AG10803 (cell line): Measurements from ENCODE around the gene PRDM16.
A peak's percentile ranks its signal among the peaks of the same experiment; 100 is the strongest.

Experiments used
- DNase-seq: peaks from one replicate; pipeline ENCODE4 v3.0.0; 2010; ENCODE audit warnings: low read depth
- H3K4me3 ChIP-seq: 2 replicates; pipeline ENCODE4 v1.5.1; 2011; ENCODE audit warnings: mild to moderate bottlenecking, low read length, control low read depth
- TF ChIP-seq, protein P1 (sequence below): conservative IDR thresholded peaks from 2 replicates; pipeline ENCODE4 v1.5.1; 2011; ENCODE audit warnings: mild to moderate bottlenecking, low read length, control low read depth, inconsistent platforms

PRDM16 gene

DNA sequence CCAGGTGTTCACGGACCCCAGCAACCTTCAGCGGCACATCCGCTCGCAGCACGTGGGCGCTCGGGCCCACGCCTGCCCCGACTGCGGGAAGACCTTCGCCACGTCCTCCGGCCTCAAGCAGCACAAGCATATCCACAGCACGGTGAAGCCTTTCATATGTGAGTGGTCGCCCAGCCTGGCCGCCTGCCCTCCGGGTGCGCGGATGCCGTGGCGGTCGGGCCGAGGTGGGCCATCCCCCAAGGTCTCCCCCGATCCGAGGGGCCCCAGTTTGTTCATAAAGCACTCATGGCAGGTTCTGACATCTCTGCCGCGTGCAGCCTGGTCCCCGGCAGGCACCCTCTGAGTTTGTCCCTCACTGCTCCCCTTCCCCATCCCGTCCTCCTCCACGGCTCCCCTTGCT is 336.5 kb downstream of the PRDM16 start:
- H3K4me3 ChIP-seq, result no peak overlapping the region
- TF ChIP-seq, protein P1, sequence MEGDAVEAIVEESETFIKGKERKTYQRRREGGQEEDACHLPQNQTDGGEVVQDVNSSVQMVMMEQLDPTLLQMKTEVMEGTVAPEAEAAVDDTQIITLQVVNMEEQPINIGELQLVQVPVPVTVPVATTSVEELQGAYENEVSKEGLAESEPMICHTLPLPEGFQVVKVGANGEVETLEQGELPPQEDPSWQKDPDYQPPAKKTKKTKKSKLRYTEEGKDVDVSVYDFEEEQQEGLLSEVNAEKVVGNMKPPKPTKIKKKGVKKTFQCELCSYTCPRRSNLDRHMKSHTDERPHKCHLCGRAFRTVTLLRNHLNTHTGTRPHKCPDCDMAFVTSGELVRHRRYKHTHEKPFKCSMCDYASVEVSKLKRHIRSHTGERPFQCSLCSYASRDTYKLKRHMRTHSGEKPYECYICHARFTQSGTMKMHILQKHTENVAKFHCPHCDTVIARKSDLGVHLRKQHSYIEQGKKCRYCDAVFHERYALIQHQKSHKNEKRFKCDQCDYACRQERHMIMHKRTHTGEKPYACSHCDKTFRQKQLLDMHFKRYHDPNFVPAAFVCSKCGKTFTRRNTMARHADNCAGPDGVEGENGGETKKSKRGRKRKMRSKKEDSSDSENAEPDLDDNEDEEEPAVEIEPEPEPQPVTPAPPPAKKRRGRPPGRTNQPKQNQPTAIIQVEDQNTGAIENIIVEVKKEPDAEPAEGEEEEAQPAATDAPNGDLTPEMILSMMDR, result no peak

DNA sequence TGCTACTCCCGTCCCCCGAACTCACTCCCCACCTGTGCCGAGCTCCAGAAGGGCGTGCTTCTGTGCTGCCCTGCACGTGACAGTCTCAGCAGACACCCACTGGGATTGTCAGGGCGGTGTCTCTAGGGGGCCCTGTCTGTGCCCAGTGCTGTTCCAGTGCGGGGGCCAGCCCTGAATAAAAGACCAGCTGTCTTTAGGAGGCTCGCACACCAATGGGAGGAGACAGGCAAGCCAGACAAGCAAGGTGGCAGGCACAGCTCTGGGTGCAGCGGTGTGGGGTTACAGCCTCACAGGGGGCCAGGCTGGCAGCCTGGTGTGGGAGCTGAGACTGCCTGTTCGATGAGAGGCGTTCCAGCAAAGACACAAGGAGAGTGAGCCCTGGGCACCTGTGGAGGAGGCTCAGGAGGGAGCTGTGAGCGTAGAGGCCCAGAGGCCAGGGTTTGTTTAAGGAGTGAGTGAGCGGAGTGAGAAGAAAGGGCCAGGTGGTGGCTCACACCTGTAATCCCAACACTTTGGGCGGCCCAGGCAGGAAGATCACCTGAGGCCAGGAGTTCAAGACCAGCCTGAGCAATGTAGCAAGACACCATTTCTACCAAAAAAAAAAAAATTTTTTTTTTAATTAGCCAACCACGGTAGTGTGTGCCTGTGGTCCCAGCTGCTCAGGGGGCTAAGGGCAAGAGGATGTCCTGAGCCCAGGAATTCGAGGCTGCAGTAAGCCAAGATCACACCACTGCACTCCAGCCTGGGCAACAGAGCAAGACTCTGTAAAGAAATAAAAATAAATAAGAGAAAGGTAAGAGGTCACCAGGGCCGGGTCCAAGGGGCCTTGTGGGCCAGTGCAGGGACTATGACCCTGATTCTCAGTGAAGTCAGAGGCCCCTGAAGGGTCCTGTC is 337.2 kb downstream of the PRDM16 start:
- H3K4me3 ChIP-seq, result no peak overlapping the region
- DNase-seq, result no peak
- TF ChIP-seq, protein P1, result no peak

More for the DNA sequence above, 336.5 kb downstream of the PRDM16 start:
- no peak for DNase-seq

DNA sequence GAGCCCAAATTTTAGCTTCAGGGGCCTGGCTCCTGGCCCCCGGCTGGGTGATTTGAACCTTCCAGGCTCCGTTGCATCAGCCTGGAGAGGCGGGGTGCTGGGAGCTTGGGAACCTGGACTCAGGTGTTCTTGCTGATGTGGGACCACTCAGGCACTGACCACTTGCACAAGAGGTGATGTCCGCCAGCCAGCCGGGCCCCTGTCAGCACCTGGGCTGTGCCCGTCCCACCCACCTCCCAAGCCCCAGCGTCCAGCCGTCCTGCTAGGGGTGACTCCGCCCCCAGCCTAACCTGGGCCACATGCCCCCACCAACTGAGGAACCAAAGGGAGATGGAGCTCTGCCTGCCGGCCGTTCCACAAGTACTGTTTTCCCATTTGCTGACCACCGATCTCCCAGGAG is 338.0 kb downstream of the PRDM16 start:
- no peak overlapping the region for H3K4me3 ChIP-seq
- DNase-seq, result no peak
- TF ChIP-seq, protein P1, result no peak

DNA sequence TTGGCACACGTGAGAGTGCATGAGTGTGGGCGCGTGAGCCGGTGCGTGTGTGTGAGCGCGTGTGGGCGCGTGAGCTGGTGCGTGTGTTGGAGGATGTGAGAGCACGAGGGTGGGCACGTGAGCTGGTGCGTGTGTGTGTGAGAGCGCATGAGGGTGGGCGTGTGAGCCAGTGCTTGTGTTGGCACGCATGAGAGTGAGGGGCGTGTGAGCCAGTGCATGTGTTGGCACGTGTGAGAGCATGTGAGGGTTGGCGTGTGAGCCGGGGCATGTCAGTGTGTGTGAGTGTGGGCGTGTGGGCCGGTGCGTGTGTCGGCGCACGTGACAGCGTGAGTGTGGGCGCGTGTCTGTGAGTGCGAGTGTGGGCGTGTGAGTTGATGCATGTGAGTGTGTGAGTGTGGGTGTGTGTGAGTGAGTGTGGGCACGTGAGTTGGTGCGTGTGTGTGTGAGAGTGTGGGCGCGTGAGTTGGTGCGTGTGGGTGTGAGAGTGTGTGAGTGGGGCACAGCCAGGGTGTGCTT is 339.8 kb downstream of the PRDM16 start:
- TF ChIP-seq, protein P1, result no peak
- no peak for DNase-seq
- H3K4me3 ChIP-seq, result no peak overlapping the region

DNA sequence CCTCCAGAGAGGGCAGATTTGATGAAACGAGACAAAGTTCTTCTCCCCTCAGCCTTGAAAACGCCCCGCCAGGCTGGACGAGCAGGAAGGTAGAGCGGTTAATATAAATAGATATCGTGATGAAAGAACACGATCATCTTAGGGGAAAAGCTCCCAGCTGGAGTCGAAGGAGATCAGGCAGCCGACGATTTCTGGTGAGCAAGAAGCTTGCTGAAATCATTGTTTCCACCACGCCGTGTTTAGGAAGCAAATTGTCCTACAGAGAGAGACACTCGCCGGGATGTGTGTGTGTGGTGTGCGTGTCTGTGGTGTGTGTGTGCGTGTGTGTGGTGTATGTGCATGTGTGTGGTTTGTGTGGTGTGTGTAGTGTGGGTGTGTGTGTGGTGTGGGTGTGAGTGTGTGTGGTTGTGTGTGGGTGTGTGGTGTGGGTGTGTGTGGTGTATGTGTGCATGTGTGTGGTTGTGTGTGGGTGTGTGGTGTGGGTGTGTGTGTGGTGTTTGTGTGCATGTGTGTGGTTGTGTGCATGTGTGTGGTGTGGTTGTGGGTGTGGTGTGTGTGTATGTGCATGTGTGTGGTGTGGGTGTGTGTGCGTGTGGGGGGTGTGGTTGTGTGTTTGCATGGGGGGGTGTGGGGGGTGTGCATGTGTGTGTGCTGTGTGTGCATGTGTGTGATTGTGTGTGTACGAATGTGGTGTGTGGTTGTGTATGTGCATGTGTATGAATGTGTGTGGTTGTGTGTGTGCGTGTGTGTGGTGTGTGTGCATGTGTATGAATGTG is 340.6 kb downstream of the PRDM16 start:
- H3K4me3 ChIP-seq, result no peak overlapping the region
- TF ChIP-seq, protein P1, result no peak
- DNase-seq, result no peak

DNA sequence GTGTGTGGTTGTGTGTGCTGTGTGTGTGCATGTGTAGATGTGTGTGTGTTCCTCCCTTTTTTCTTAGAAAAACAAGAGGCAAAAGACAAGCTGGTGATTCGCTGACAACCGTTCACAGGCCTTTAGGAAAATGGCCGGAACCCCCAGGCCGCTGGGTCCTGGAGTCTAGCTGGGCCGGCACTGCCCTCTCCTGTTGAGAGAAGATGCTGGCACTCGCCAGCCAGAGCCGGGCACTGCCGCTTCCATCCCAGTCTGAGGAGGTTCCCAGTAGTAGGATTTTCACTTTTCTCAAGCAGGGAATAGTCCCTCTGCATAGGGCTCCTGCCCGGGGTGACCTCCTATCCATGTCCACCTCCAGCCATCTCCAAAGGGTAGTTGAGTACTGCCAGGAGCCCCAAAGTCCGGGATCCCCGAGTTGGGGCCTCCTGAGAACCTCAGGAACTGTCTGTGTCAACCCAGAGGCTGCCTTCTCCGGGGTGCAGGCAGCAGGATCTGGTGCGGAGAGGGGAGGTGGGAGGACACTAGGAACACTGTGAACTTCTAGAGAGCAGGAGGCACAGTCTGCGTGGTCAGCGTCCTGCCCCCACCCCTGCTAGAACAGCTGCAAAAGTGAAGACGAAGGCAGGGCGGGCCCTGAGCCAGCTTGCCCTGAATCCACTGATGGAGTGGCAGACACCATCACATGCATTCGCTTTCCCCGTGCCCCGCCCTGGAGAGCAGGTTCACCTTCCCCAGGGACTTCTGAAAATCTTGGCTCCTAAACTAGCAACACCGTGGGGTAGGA is 341.3 kb downstream of the PRDM16 start:
- H3K4me3 ChIP-seq, result no peak overlapping the region
- DNase-seq, result peak; percentile 64
- TF ChIP-seq, protein P1, result peak; percentile 73
